SU-DHL-6 (cell line): Measurements from ENCODE around the gene ALKBH5.

Experiments
- H2AFZ ChIP-seq: fragments of 200-600 bp; sonication (generic); 2 replicates; pipeline ENCODE4 v1.6.1; 2014; ENCODE audit warnings: low read depth, mild to moderate bottlenecking, moderate library complexity, mixed read lengths, antibody characterized with exemption, low read length; ENCODE audit not compliant: severe bottlenecking
- H3F3A ChIP-seq: fragments of 200-600 bp; shearing (Covaris generic); 2 replicates; pipeline ENCODE4 v1.6.0; 2016; ENCODE audit warnings: antibody characterized with exemption, mild to moderate bottlenecking; ENCODE audit not compliant: insufficient read depth
- H3K27ac ChIP-seq: fragments of 200-600 bp; sonication (generic); 2 replicates; pipeline ENCODE4 v1.5.1; 2016; ENCODE audit warnings: low read depth, mild to moderate bottlenecking, low read length, moderate library complexity, mixed read lengths
- H3K27me3 ChIP-seq: fragments of 200-600 bp; sonication (generic), shearing (Covaris generic); 2 replicates; pipeline ENCODE4 v1.6.0; 2014; ENCODE audit warnings: mild to moderate bottlenecking, low read length
- H3K36me3 ChIP-seq: fragments of 200-600 bp; sonication (generic); 2 replicates; pipeline ENCODE4 v1.6.1; 2014; ENCODE audit warnings: mild to moderate bottlenecking, low read length, mixed read lengths
- H3K4me2 ChIP-seq: fragments of 300-600, 200-600 bp; shearing (Covaris generic), sonication (generic); 2 replicates; pipeline ENCODE4 v1.6.0; 2014; ENCODE audit warnings: low read length, low read depth, mild to moderate bottlenecking; ENCODE audit not compliant: poor library complexity, severe bottlenecking
- H3K4me3 ChIP-seq: fragments of 200-600 bp; sonication (generic); 2 replicates; pipeline ENCODE4 v1.5.1; 2014; ENCODE audit warnings: antibody characterized with exemption, low read length, mild to moderate bottlenecking, mixed read lengths; ENCODE audit not compliant: insufficient read depth, poor library complexity, severe bottlenecking
- H3K79me2 ChIP-seq: fragments of 200-600 bp; sonication (generic); 2 replicates; pipeline ENCODE4 v1.6.1; 2014; ENCODE audit warnings: mild to moderate bottlenecking, low read length, moderate library complexity; ENCODE audit not compliant: insufficient read depth
- H3K9ac ChIP-seq: fragments of 200-600 bp; sonication (generic); 2 replicates; pipeline ENCODE4 v1.7.0; 2014; ENCODE audit warnings: mild to moderate bottlenecking, low read length
- H3K9me2 ChIP-seq: fragments of 200-600 bp; sonication (generic); replicated peaks from 2 replicates; pipeline ENCODE4 v1.6.1; 2014; ENCODE audit warnings: low read length; ENCODE audit not compliant: insufficient read depth
- H3K9me3 ChIP-seq: fragments of 200-600 bp; sonication (generic); 2 replicates; pipeline ENCODE4 v1.6.1; 2014; ENCODE audit warnings: low read length, mixed read lengths; ENCODE audit not compliant: insufficient read depth
- H4K20me1 ChIP-seq: fragments of 200-600 bp; sonication (generic); 2 replicates; pipeline ENCODE4 v1.6.1; 2014; ENCODE audit warnings: low read depth, mild to moderate bottlenecking, antibody characterized with exemption, low read length, moderate library complexity, mixed read lengths
- CTCF ChIP-seq: fragments of 200-600 bp; sonication (generic); IDR thresholded peaks from one replicate; pipeline ENCODE4 v1.5.1; 2017; ENCODE audit warnings: antibody characterized with exemption, mild to moderate bottlenecking, low read length, moderate library complexity; ENCODE audit not compliant: insufficient read depth, poor library complexity, severe bottlenecking
- EZH2phosphoT487 ChIP-seq: fragments of 200-600 bp; sonication (generic), shearing (Covaris generic); conservative IDR thresholded peaks from 2 replicates; pipeline ENCODE4 v1.6.1; 2018; ENCODE audit warnings: mild to moderate bottlenecking, antibody characterized with exemption, low read length, moderate library complexity, mixed read lengths

ALKBH5 gene

DNA sequence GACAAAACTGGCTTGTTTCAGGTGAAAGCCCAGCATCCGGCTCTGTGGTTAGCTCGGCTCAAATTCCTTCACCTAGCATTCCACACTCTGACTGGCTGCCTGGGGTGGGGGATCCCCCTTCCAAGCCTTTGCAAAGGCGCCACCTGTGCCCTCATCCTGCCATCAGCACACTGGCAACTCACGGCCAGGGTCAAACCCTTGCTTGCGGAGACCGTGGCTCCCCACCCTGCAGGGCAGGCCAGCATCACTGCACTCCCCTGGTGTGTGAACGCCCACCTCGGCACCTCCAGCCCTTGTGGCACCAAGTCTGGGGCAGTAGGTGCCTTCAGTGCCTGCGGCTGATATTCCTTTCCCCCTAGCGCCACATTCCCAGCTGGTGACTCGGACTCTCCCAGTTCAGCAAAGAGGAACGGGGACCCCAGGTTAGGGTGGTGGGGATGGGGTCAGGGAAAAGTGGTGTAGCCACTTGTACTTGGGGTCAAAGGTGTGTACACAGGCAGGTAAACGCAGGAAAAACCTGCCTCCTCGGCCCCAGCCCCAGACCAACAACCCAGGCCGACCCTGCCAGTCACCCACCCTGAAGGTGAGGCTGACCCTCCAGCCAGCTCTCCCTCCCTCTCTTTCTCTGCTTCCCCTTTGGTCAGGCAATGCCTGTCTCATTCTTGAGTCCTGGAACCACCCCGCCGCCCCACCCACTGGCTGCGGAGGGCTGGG lies 73.8 kb downstream of the ALKBH5 start:
- peaks cover 6% of the 10 kb centered on the region; the same call in 1 of the 2 replicates for H3F3A ChIP-seq
- no peak for TF ChIP-seq EZH2phosphoT487
- peak overlapping the region; percentile 96 for H3K9ac ChIP-seq
- H3K4me3 ChIP-seq, result peak overlapping the region; percentile 70
- H3K27ac ChIP-seq, result peak overlapping the region; percentile 63
- peak overlapping the region; percentile 74 for H3K4me2 ChIP-seq
- no peaks in the 10 kb centered on the region for H3K36me3 ChIP-seq
- no peaks in the 10 kb centered on the region for H3K9me3 ChIP-seq
- H3K79me2 ChIP-seq, result peaks cover 14% of the 10 kb centered on the region; the same call in 1 of the 2 replicates
- H2AFZ ChIP-seq, result no peak overlapping the region
- H4K20me1 ChIP-seq, result no peaks in the 10 kb centered on the region
- H3K27me3 ChIP-seq, result no peaks in the 10 kb centered on the region
- no peaks in the 10 kb centered on the region for H3K9me2 ChIP-seq

- H3K9ac ChIP-seq, result peak overlapping the region; percentile 96
- peak overlapping the region; percentile 82 for H2AFZ ChIP-seq
- H3K4me3 ChIP-seq, result peak overlapping the region; percentile 70
- no peaks in the 10 kb centered on the region for H3K36me3 ChIP-seq
- TF ChIP-seq EZH2phosphoT487 (no peak), CTCF (no peak)
- peak overlapping the region; percentile 63 for H3K27ac ChIP-seq
- peaks cover 6% of the 10 kb centered on the region; the same call in 1 of the 2 replicates for H3F3A ChIP-seq
- H3K27me3 ChIP-seq, result no peaks in the 10 kb centered on the region
- H3K4me2 ChIP-seq, result peak overlapping the region; percentile 74
- peaks cover 14% of the 10 kb centered on the region; the same call in 1 of the 2 replicates for H3K79me2 ChIP-seq
- no peaks in the 10 kb centered on the region for H4K20me1 ChIP-seq
- H3K9me2 ChIP-seq, result no peaks in the 10 kb centered on the region
- no peaks in the 10 kb centered on the region for H3K9me3 ChIP-seq
Measured at GRCh38 chr17:18257982-18258355, 74.3 kb downstream of the ALKBH5 start.

- H3F3A ChIP-seq, result peaks cover 6% of the 10 kb centered on the region; the same call in 1 of the 2 replicates
- TF ChIP-seq CTCF (no peak), EZH2phosphoT487 (no peak)
- H3K4me2 ChIP-seq, result peak within 1 kb of the TSS; percentile 88
- peak within 1 kb of the TSS; percentile 63 for H3K27ac ChIP-seq
- peaks cover 14% of the 10 kb centered on the region; the same call in 1 of the 2 replicates for H3K79me2 ChIP-seq
- H3K9me2 ChIP-seq, result no peaks in the 10 kb centered on the region
- no peaks in the 10 kb centered on the region for H3K36me3 ChIP-seq
- no peaks in the 10 kb centered on the region for H3K9me3 ChIP-seq
- H3K27me3 ChIP-seq, result no peaks in the 10 kb centered on the region
- peak within 1 kb of the TSS; percentile 96 for H3K9ac ChIP-seq
- no peaks in the 10 kb centered on the region for H4K20me1 ChIP-seq
- peak within 1 kb of the TSS; percentile 82 for H2AFZ ChIP-seq
- peak within 1 kb of the TSS; percentile 84 for H3K4me3 ChIP-seq
Measured at GRCh38 chr17:18258356-18259038, 74.9 kb downstream of the ALKBH5 start, which contains the start of gene FLII. Gene FLII, minus strand, starts transcription at chr17:18258738. Its CDS starts 48 bp downstream, at chr17:18258690.
